Dermis blood vessel endothelial cell (primary cell): ENCODE data around the gene MUC3A. TPM values are rescaled to one million over a fixed set of nuclear protein-coding genes. Genes with fewer than 3 reads are reported as not detected.
"Not testable (repeated sequence)": the region's sequence is repeated elsewhere in the genome, so short reads cannot be mapped to it uniquely, and the experiment has no call there.

Source experiments
- DNase-seq: peaks from one replicate; pipeline ENCODE4 v3.0.0; 2010
- total RNA-seq: library from RNA; depleted of rRNA; stranded (reverse); fragments of >200 nt; gene quantifications from 2 replicates; pipeline ENCODE4 v1.2.3, GENCODE V29; 2014

The MUC3A gene, protein sequence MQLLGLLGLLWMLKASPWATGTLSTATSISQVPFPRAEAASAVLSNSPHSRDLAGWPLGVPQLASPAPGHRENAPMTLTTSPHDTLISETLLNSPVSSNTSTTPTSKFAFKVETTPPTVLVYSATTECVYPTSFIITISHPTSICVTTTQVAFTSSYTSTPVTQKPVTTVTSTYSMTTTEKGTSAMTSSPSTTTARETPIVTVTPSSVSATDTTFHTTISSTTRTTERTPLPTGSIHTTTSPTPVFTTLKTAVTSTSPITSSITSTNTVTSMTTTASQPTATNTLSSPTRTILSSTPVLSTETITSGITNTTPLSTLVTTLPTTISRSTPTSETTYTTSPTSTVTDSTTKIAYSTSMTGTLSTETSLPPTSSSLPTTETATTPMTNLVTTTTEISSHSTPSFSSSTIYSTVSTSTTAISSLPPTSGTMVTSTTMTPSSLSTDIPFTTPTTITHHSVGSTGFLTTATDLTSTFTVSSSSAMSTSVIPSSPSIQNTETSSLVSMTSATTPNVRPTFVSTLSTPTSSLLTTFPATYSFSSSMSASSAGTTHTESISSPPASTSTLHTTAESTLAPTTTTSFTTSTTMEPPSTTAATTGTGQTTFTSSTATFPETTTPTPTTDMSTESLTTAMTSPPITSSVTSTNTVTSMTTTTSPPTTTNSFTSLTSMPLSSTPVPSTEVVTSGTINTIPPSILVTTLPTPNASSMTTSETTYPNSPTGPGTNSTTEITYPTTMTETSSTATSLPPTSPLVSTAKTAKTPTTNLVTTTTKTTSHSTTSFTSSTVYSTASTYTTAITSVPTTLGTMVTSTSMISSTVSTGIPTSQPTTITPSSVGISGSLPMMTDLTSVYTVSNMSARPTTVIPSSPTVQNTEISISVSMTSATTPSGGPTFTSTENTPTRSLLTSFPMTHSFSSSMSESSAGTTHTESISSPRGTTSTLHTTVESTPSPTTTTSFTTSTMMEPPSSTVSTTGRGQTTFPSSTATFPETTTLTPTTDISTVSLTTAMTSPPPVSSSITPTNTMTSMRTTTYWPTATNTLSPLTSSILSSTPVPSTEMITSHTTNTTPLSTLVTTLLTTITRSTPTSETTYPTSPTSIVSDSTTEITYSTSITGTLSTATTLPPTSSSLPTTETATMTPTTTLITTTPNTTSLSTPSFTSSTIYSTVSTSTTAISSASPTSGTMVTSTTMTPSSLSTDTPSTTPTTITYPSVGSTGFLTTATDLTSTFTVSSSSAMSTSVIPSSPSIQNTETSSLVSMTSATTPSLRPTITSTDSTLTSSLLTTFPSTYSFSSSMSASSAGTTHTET (N-terminal part only)
- total RNA-seq = 0.19 TPM in 1 of 2 replicates, not detected in the other

GRCh38 chr7:100949227-100949932 lies at the start of gene MUC3A:
TSS of gene MUC3A (plus strand) at chr7:100949534. CDS start at chr7:100949625, 91 bp downstream.
- no peak for DNase-seq

DNA sequence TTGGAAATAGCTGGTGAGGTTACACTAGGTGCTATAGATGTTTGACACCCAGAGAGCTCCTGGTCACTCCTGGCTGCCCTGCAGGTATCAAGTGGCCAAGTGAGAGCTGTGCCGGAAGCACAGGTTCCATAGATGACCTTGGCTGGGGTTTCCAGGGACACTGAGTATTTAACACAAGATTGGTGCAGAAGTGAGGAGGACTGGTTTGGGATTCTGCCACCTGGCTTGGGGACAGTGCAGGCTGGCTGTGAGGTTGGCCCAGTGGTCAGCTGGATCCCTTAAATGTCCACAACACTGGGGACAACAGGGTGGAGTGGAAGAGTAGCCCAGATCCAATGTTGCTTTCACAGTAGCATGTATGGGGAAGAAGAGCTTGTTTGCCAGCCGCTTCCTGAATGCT lies 48.4 kb upstream of the MUC3A start:
- no peak for DNase-seq

- DNase-seq = no peak
Observed at GRCh38 chr7:100901921-100902332, 47.4 kb upstream of the MUC3A start.

GRCh38 chr7:100902638-100903037 lies 46.7 kb upstream of the MUC3A start:
- DNase-seq = no peak

- DNase-seq = no peak
Observed at GRCh38 chr7:100908512-100908911, 40.8 kb upstream of the MUC3A start.

- not testable (repeated sequence) for DNase-seq
Observed at GRCh38 chr7:100910443-100910842, 38.9 kb upstream of the MUC3A start.

DNA sequence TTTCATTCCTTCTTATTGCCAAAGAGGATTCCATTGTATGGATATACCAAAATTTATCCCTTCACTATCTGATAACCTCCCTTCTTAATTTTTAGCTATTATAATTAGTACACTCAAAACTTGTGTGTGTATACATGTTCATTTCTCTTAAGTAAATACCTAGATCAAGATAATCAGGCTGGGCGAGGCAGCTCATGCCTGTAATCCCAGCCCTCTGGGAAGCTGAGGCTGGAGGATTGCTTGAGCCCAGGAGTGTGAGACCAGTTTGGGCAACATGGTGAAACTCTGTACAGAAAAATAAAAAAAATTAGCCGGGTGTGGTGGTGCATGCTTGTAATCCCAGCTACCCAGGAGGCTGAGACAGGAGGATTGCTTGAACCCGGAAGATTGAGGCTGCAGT lies 37.9 kb upstream of the MUC3A start:
- DNase-seq = no peak

DNA sequence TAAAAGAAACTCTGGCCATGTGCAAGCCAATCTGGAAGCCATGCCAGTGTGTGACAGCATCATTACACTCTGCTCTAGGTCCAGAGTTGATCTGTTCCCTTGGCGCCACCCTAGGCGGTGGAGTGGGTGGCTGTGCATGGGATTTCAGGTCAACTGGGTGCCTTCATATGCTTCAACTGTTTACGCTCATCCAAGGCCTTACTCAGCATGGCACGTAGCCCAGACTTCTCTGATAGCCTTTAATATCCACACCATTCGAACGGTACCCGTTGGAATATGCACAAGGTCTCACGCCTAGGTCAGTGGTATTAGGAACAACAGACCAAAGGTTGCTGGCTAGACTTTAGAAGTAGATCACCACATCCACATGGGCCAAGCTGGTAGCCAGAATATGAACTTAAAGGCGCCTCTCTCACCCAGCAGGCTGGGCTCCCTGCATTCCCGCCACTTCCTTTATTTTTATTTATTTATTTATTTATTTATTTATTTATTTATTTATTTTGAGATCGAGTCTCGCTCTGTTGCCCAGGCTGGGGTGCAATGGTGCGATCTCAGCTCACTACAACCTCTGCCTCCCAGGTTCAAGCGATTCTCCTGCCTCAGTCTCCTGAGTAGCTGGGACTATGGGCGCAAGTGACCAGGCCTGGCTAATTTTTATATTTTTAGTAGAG lies 35.0 kb upstream of the MUC3A start:
- DNase-seq = no peak

DNA sequence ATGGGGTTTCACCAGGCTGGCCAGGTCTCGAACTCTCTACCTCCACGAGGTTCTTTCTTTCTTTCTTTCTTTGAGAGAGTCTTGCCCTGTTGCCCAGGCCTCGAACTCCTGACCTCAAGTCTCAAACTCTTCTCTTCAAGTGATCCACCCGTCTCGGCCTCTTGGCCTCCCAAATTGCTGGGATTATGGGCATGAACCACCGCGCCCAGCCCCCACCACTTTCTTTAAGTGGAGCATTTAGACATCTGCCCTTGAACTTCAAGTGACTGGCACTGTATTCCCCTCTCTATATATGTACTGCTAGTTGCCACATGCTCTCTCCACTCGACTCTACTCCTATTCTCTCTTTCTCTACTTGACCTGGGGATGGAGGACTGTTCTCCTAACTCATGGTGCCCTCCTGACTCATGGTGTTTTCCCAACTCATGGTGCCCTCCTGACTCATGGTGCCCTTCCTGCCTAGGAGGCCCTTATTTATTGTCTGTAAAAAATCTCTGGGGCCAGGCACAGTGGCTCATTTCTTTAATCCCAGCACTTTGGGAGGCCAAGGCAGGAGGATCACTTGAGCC lies 34.4 kb upstream of the MUC3A start:
- DNase-seq = no peak

DNA sequence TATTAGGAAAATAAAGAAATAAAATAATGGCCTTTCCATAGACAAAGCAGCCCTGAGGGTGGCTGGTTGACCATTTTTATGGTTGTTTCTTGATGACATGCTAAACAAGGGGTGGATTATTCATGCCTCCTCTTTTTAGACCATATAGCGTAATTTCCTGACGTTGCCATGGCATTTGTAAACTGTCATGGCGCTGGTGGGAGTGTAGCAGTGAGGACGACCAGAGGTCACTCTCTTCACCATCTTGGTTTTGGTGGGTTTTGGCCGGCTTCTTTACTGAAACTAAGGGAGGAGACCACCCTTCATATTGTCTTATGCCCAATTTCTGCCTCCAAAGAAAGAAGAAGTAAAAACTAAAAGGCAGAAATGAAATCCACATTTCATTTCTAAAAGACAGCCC lies 30.0 kb upstream of the MUC3A start:
- not testable (repeated sequence) for DNase-seq

DNA sequence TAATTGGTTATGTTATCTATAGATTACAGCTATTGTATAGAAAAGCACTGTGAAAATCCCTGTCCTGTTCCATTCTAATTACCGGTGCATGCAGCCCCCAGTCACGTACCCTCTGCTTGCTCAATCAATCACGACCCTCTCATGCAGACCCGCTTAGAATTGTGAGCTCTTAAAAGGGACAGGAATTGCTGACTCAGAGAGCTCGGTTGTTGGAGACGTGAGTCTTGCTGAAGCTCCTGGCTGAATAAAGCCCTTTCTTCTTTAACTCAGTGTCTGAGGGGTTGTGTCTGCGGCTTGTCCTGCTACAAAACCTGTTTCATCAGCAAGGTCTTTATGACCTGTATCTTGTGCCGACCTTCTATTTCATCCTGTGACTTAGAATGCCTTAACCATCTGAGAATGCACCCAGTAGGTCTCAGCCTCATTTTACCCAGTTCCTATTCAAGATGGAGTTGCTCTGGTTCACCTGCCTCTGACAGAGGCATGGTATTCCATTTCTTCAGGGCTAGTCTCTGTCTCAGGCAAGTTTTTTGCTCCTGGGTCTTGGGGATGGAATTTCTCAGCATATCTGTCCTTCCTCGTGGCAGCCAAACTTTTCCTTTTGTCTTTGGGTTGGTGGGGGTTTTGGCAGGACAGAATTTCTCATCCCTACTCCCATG lies 29.4 kb upstream of the MUC3A start:
- not testable (repeated sequence) for DNase-seq

GRCh38 chr7:100921039-100921438 lies 28.3 kb upstream of the MUC3A start:
- no peak for DNase-seq

GRCh38 chr7:100923616-100924015 lies 25.7 kb upstream of the MUC3A start:
- DNase-seq = not testable (repeated sequence)

- no peak for DNase-seq
Observed at GRCh38 chr7:100929808-100930174, 19.5 kb upstream of the MUC3A start.

DNA sequence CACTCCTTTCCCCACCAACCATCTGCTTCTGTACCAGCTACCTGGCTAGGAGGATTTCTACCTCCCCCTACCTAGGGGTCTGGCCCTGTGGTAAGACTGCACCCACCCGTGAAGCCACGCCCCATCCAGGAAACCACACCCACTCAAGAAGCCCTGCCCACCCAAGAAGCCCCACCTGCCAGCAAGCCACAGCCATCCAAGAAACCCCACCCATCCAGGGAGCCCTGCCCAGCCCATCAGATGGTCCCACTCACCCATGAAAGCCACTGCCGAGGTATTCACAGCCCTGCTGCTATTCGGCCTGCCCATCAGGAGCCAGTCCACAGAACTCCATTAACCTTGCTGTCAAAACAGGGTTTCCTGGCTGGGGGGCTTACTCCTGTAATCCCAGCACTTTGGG lies 15.6 kb upstream of the MUC3A start:
- no peak for DNase-seq

DNA sequence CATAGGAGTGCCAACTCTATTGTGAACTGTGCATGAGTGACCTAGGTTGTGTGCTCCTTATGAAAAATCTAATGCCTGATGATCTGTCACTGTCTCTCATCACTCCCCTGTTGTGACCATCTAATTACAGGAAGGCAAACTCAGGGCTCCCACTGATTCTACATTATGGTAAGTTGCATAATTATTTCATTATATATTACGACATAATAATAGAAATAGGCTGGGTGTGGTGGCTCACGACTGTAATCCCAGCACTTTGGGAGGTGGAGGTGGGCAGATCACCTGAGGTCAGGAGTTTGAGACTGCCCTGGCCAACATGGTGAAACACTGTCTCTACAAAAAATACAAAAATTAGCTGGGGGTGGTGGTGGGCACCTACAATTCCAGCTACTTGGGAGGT lies 14.0 kb upstream of the MUC3A start:
- not testable (repeated sequence) for DNase-seq

DNA sequence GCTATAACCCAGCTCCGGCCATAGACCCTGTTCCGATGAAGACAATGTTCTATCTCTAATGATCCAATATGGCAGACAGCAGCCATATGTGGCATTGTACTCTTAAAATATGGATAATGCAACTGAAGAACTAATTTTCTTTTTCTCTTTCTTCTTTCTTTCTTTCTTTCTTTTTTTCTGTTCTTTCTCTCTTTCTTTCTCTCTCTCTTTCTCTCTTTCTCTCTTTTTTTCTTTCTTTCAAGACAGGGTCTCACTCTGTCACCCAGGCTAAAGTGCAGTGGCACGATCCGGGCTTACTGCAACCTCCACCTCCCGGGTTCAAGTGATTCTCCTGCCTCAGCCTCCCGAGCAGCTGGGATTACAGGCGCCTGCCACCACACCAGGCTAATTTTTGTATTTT lies 13.2 kb upstream of the MUC3A start:
- not testable (repeated sequence) for DNase-seq

DNA sequence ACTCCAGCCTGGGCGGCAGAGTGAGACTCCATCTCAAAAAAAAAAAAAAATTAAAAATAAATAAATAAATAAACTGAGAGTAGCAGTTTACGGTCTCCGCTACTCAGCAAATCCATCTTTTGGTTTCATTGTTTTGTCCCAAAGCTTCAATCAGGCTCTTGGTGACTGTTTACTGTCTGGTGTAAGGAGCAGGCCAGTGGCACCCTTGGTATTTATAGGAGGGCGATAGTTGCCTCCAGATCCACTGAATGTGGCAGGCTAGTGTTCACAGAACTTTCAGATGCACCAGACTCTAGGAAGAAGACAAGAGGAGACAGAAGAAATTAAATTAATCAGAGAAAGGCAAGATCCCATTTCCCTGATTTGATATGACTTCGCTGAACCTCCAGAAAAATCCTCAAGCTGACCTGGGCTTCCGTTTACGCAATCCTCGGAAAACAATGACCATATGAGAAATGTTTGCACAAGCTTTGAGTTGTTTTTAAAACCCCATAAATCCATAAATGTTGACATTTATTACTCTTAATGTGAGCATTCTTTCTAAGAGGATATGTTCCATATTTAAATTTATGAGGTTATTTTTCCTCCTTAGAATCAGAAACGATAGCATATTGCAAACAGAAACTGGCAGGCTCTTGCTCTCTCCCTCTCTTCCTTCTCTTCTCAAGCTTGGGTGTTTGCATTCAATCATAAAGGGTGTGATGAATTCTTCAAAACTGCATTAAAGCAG lies 7.1 kb upstream of the MUC3A start:
- no peak for DNase-seq

GRCh38 chr7:100943693-100944092 lies 5.6 kb upstream of the MUC3A start:
- no peak for DNase-seq

- DNase-seq = no peak
Observed at GRCh38 chr7:100944138-100944537, 5.2 kb upstream of the MUC3A start.
